Upper lobe of right lung (tissue), 1 donor: ENCODE results near the gene DIPK1C. TPM values are rescaled to one million over a fixed set of nuclear protein-coding genes. Genes with fewer than 3 reads are reported as not detected.

Experiments used
- ATAC-seq: fragments of 200-7000 bp; cut with Tn5 transposase; one replicate; pipeline ENCODE4 v1.9.1; 2020; ENCODE audit warnings: mild to moderate bottlenecking, moderate library complexity
- DNase-seq: peaks from one replicate; pipeline ENCODE4 v3.0.0-alpha.2; 2020
- H3K27ac ChIP-seq: fragments of 200-600 bp; one replicate; pipeline ENCODE4 v1.8.0; 2022
- H3K27me3 ChIP-seq: fragments of 200-600 bp; one replicate; pipeline ENCODE4 v1.8.0; 2022; ENCODE audit warnings: mild to moderate bottlenecking
- H3K36me3 ChIP-seq: fragments of 200-600 bp; one replicate; pipeline ENCODE4 v1.8.0; 2022
- H3K4me1 ChIP-seq: fragments of 200-600 bp; one replicate; pipeline ENCODE4 v1.8.0; 2022
- H3K4me3 ChIP-seq: fragments of 200-600 bp; one replicate; pipeline ENCODE4 v1.8.0; 2022; ENCODE audit warnings: mild to moderate bottlenecking
- H3K9me3 ChIP-seq: fragments of 200-600 bp; one replicate; pipeline ENCODE4 v1.8.0; 2022
- intact Hi-C: fragments of 100-400 bp; cut with DNase I; formaldehyde crosslinking; loops from one replicate; pipeline ENCODE4 v1.11.0; 2022
- total RNA-seq: library from RNA; stranded (reverse); fragmentation: NEBNext Ultra II Directional; extraction: Animal tissue kit (Norgen Biotek cat#: 25700); gene quantifications from one replicate; pipeline ENCODE4 v1.2.1, GENCODE V29; 2021
- TF ChIP-seq, protein P1 (sequence below): fragments of 200-600 bp; IDR thresholded peaks from one replicate; pipeline ENCODE4 v1.8.0; 2022; ENCODE audit warnings: antibody characterized with exemption
- donor health status: DM: no; HTN: yes; CAD: no; lungs with severe emphysema.

Gene DIPK1C
- total RNA-seq, 1 donor from 2014 or later: not detected

DNA sequence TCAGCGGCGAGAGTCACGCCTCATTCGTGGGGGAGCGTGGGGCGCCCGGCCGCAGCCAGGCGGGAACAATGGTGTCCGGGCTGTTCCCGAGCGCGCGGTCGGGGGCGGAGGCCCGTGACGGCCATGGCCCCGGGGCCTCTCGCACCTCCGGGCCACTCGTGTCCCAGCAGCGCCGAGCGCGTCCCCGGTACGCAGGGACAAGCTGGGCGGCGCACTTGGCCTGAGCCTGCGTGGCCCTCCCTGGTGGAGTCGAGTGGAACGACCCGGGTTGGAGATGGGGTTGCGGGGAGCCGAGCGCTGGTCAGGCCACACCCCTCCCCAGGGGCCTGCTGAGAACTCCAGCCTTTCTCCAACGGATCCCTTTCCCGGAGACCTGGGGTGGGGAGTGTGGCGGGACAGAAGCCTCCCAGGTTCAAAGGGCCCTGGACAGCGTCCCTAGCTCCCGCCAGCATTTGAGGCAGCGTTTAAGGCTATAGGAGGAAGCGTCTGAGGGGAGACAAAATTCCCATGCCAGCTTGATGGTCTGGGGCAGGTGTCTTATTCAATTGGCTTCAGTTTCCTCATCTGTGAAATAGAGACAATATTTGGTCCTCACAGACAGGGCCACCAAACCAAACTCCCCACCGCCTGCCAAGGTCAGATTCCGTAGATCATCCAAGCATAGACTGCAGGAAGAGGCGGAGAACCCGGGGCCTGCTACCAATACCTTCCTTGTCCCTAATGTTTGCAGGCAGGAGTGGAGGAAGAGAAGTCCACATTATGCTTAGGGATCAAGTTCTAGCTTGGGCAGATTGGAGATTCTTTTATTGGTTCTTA lies 39.6 kb upstream of the DIPK1C start:
- intact Hi-C loops: no loop called here
- H3K27ac ChIP-seq: peak overlapping the region; percentile 98
- ATAC-seq: peak; percentile 62
- H3K36me3 ChIP-seq: peaks cover 4% of the 10 kb centered on the region
- peak overlapping the region; percentile 96 for H3K4me3 ChIP-seq
- H3K9me3 ChIP-seq: no peaks in the 10 kb centered on the region
- no peaks in the 10 kb centered on the region for H3K27me3 ChIP-seq
- peaks cover 25% of the 10 kb centered on the region for H3K4me1 ChIP-seq
- TF ChIP-seq, protein P1, sequence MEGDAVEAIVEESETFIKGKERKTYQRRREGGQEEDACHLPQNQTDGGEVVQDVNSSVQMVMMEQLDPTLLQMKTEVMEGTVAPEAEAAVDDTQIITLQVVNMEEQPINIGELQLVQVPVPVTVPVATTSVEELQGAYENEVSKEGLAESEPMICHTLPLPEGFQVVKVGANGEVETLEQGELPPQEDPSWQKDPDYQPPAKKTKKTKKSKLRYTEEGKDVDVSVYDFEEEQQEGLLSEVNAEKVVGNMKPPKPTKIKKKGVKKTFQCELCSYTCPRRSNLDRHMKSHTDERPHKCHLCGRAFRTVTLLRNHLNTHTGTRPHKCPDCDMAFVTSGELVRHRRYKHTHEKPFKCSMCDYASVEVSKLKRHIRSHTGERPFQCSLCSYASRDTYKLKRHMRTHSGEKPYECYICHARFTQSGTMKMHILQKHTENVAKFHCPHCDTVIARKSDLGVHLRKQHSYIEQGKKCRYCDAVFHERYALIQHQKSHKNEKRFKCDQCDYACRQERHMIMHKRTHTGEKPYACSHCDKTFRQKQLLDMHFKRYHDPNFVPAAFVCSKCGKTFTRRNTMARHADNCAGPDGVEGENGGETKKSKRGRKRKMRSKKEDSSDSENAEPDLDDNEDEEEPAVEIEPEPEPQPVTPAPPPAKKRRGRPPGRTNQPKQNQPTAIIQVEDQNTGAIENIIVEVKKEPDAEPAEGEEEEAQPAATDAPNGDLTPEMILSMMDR: peak; percentile 25
- peak; percentile 87 for DNase-seq

DNA sequence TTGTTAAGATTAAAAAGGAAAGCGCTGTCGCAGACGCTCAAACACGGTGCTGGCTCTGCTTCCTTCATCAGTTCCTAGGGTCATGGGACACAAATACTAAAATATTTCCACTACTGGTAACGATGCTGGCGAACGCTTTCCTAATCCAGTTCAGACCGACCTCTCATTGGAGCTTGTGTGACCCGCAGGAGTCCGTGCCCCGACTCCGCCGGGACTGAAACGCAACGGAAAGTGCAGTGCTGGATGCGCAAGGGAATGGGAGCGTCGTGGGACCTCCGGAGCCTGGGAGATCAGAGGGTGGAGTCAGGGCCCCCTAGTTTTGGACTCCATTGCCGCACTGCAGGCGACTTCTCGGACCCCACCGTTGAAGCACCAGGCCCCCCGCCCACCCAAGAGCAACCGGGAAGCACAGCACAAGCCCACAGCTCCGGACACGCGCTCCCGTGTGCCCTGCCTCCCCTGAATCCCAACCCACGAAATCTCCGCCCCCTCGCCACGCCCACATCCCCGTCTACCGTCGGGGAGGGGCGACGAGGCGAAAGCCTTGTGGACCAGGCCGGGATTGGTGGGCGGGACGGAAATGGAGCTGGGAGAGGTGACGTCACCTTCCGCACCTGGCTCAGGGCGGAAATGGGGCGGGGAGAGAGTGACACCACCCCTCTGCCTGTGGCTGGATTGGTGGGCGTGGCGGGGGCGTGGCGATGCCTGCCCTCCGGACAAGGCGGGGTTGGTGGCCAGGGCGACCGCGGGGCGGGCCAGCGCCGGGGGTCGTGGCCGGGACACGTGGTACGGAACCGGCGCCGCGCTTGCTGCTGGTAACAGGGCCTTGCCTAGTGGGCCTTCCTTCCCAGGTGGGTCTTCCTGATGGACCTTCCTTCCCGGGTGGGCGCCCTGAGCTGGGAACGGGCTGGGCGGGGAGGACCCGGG lies 38.7 kb upstream of the DIPK1C start, which contains the start of gene CNDP2:
CNDP2 (plus strand) TSS at position 783 of the 927 bp plus-strand sequence. CDS start 3,611 bp downstream, outside the sequence.
- Histone ChIP-seq H3K9me3 (no peaks in the 10 kb centered on the region), H3K4me1 (peaks cover 25% of the 10 kb centered on the region), H3K27me3 (no peaks in the 10 kb centered on the region), H3K36me3 (no peaks in the 10 kb centered on the region), H3K27ac (peak within 1 kb of the TSS; percentile 98), H3K4me3 (peak within 1 kb of the TSS; percentile 96)
- peak; percentile 95 for ATAC-seq
- TF ChIP-seq, protein P1: no peak
- DNase-seq: peak; percentile 100
- intact Hi-C loops: no loop called here

DNA sequence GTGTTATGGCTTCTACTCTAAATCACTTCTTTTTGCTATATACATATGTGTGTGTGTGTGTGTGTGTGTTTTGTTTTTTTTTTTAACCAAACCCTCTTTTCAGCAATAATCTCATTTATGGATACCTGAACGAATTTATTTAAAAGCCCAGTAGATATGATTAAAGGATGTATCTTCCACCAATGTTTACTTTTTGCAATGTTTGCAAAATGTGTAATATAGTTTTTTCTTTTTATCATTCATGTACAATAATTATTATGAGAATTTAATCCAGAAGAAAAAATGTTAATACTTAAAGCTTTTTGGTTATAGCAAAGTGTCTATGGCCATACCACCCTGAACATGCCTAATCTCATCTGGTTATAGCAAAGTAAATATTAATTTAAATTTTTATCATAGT lies 37.4 kb upstream of the DIPK1C start:
- no peak for DNase-seq
- Histone ChIP-seq H3K27me3 (no peaks in the 10 kb centered on the region), H3K4me1 (peaks cover 25% of the 10 kb centered on the region), H3K9me3 (no peaks in the 10 kb centered on the region), H3K36me3 (no peaks in the 10 kb centered on the region), H3K27ac (no peak overlapping the region), H3K4me3 (no peak overlapping the region)
- intact Hi-C loops: no loop called here
- no peak for ATAC-seq
- TF ChIP-seq, protein P1: no peak

DNA sequence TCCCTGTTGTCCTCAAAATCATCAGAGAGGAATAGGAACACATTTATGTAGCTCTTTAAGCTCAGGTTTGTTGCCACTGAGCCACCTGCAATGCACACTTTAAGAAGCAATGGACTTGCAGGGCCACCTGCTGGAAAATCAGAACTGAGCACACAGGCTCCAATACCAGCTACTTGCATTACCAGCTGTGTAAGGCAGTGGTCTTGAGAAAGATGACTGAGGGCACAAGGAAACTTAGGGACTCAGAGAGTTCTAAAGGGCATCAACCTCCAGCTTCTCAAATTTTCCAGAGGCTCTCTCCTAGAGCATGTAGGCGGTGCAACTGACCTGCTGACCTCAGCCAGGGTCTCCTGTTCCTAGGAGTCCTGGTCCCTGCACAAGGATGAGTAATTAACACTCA lies 36.6 kb upstream of the DIPK1C start:
- Histone ChIP-seq H3K4me1 (peaks cover 18% of the 10 kb centered on the region), H3K36me3 (no peaks in the 10 kb centered on the region), H3K27me3 (no peaks in the 10 kb centered on the region), H3K9me3 (no peaks in the 10 kb centered on the region), H3K4me3 (no peak overlapping the region), H3K27ac (no peak overlapping the region)
- no peak for ATAC-seq
- intact Hi-C loops: no loop called here
- TF ChIP-seq, protein P1: peak; percentile 63
- DNase-seq: no peak

DNA sequence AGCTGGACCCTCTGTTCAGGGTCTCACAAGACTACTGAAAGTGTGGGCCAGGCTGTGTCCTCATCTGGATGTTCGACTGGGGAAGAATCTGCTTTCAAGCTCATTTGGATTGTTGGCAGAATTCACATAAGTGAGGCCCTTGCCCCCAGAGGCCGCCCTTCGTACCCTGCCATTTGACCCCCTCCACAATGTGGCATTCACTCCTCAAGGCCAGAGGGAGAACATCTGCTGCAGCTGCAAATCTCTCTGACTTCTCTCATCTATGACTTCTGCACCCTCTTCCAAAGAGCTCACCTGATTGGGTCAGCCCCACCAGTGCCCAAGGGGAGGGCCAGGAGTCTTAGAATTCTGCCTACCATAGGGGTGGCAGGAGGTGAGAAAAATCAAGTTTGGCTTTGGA lies 35.2 kb upstream of the DIPK1C start:
- intact Hi-C loops: no loop called here
- H3K27ac ChIP-seq: no peak overlapping the region
- no peak overlapping the region for H3K4me3 ChIP-seq
- no peaks in the 10 kb centered on the region for H3K27me3 ChIP-seq
- TF ChIP-seq, protein P1: no peak
- ATAC-seq (no peak), DNase-seq (no peak)
- no peaks in the 10 kb centered on the region for H3K36me3 ChIP-seq
- H3K4me1 ChIP-seq: peaks cover 4% of the 10 kb centered on the region
- no peaks in the 10 kb centered on the region for H3K9me3 ChIP-seq
